Stimulated activated memory B cell treated with anti-CD40 and anti-IgM and Interleukin-4, amounts not matched to agents 10 μg/mL and 1 μg/mL and 100 μg/mL, for 72 hours (primary cell): Measurements from ENCODE around the gene NUF2.
"Not testable (repeated sequence)": the region's sequence is repeated elsewhere in the genome, so short reads cannot be mapped to it uniquely, and the experiment has no call there.

ENCODE experiments used
- ATAC-seq: fragments of 150-1000 bp; cut with Tn5 transposase; 2 replicates; pipeline ENCODE4 v1.10.0; 2021
- H3K27ac Mint-ChIP-seq: one replicate; pipeline ENCODE4 v1.8.0; 2022; ENCODE audit warnings: mild to moderate bottlenecking, mixed read lengths
- H3K27me3 Mint-ChIP-seq: one replicate; pipeline ENCODE4 v1.8.0; 2022; ENCODE audit warnings: mixed read lengths
- H3K36me3 Mint-ChIP-seq: one replicate; pipeline ENCODE4 v1.8.0; 2022; ENCODE audit warnings: mixed read lengths
- H3K4me1 Mint-ChIP-seq: one replicate; pipeline ENCODE4 v1.8.0; 2022; ENCODE audit warnings: mixed read lengths
- H3K4me3 Mint-ChIP-seq: one replicate; pipeline ENCODE4 v1.8.0; 2022; ENCODE audit warnings: mild to moderate bottlenecking, moderate library complexity, mixed read lengths
- H3K9me3 Mint-ChIP-seq: one replicate; pipeline ENCODE4 v1.8.0; 2022; ENCODE audit warnings: mixed read lengths

The NUF2 gene

DNA sequence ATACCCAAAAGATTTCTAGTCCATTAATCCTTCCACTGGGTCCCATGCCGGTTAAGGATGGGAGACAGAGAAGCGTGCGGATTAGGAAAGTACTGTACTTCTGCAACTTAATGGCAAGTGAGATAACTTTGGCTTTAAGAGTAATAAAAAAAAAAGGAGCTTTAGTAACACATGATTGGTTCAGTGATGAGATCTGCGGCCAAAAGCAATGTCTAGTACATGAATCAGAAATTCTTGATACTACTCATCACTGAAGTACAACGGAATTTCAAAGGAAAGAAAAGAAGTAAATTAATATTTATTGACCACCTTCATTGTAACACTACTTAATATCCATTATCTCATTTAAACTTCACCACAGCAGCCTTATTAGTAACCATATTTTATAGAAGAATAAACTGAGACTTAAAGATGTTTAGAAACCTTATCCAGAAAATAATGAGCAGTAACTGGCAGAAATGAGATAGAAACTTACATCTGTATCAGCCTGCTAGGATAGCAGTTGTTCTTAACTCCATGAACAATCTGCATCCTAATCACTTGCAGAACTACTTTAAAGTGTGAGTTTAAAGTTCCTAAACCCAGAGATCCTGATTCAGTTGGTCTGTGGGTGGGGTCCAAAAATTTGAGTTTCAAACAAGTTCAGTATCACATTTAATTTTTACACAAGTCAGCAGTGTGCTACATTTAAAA is 14.1 kb upstream of the NUF2 start:
- ATAC-seq, result no peak
- H3K27me3 Mint-ChIP-seq, result no peaks in the 10 kb centered on the region
- peaks cover 64% of the 10 kb centered on the region for H3K36me3 Mint-ChIP-seq

GRCh38 chr1:163308811-163309210 is 12.9 kb upstream of the NUF2 start:
- H3K4me3 Mint-ChIP-seq, result no peak overlapping the region
- peaks cover 55% of the 10 kb centered on the region for H3K36me3 Mint-ChIP-seq
- ATAC-seq, result no peak
- H3K27ac Mint-ChIP-seq, result no peak overlapping the region
- H3K4me1 Mint-ChIP-seq, result no peaks in the 10 kb centered on the region
- no peaks in the 10 kb centered on the region for H3K27me3 Mint-ChIP-seq
- no peaks in the 10 kb centered on the region for H3K9me3 Mint-ChIP-seq

More for the DNA sequence above, 14.1 kb upstream of the NUF2 start:
- no peaks in the 10 kb centered on the region for H3K4me1 Mint-ChIP-seq
- H3K4me3 Mint-ChIP-seq, result no peak overlapping the region
- no peaks in the 10 kb centered on the region for H3K9me3 Mint-ChIP-seq
- H3K27ac Mint-ChIP-seq, result no peak overlapping the region

- no peak for ATAC-seq
- no peaks in the 10 kb centered on the region for H3K9me3 Mint-ChIP-seq
- H3K4me1 Mint-ChIP-seq, result peaks cover 3% of the 10 kb centered on the region
- H3K36me3 Mint-ChIP-seq, result peaks cover 12% of the 10 kb centered on the region
- no peak overlapping the region for H3K27ac Mint-ChIP-seq
- no peak overlapping the region for H3K4me3 Mint-ChIP-seq
- no peaks in the 10 kb centered on the region for H3K27me3 Mint-ChIP-seq
Observed at GRCh38 chr1:163315773-163316374, 5.9 kb upstream of the NUF2 start.

DNA sequence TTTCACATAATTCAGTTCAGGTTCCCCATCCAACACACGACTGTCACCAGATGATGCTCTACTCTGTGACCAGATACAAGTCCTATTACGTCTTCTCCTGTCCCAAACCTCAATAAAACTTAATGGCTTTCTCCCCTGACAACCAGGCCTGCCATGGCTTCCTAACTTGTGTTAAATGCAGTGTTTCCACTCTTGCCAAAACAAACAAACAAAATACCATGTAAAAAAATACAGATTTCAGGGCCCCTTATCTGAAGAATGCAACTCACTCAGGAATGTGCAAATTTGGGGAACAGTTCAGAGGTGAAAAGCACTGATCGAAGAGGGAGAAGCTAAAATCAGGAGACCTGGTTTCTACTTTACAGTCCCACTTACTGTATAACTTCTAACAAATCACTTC is 863 bp upstream of the NUF2 start:
- H3K4me3 Mint-ChIP-seq, result peak overlapping the region; percentile 86
- H3K9me3 Mint-ChIP-seq, result no peaks in the 10 kb centered on the region
- H3K4me1 Mint-ChIP-seq, result peaks cover 14% of the 10 kb centered on the region
- no peaks in the 10 kb centered on the region for H3K27me3 Mint-ChIP-seq
- no peaks in the 10 kb centered on the region for H3K36me3 Mint-ChIP-seq
- ATAC-seq, result no peak
- H3K27ac Mint-ChIP-seq, result peak overlapping the region; percentile 89

DNA sequence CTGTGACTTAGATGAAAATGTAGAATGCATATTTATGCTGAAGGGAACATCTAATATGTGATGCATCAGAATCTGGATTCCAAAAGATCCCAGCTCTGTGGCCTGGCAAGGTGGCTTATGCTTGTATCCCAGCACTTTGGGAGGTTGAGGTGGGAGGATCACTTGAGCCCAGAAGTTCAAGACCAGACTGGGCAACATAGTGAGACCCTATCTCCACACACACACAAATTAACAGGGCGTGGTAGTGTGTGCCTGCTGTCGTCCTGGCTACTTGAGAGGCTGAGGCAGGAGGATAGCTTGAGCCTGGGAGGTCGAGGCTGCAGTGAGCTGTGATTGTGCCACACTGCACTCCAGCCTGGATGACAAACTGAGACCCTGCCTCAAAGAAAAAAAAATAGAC is 1.6 kb downstream of the NUF2 start:
- not testable (repeated sequence) for H3K27me3 Mint-ChIP-seq, H3K9me3 Mint-ChIP-seq, H3K4me3 Mint-ChIP-seq, ATAC-seq, H3K27ac Mint-ChIP-seq, H3K36me3 Mint-ChIP-seq
- H3K4me1 Mint-ChIP-seq, result peaks cover 14% of the 10 kb centered on the region

- Mint-ChIP-seq H3K4me1 (no peaks in the 10 kb centered on the region), H3K27me3 (no peaks in the 10 kb centered on the region), H3K4me3 (no peak overlapping the region), H3K27ac (no peak overlapping the region), H3K36me3 (peaks cover 27% of the 10 kb centered on the region), H3K9me3 (peaks cover 9% of the 10 kb centered on the region)
- ATAC-seq, result no peak
Observed at GRCh38 chr1:163331116-163331515, 9.4 kb downstream of the NUF2 start.

DNA sequence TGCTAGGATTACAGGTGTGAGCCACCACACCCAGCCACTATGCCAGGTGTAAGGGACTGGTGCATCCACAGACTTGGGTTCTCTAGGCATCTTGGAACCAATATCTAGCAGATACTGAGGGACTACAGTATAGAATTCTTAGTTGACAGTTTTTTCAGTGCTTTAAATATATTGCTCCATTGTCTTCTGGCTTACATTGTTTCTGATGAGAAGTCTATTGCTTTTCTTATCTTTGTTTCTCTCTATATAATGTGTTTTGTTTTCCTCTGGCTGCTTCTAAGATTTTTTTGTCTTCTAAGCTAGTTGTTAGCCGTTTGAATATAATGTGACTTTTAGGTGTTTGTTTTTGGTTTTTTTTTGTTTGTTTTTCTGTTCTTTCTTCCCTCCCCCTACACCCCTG is 13.5 kb downstream of the NUF2 start:
- Mint-ChIP-seq H3K36me3 (peaks cover 35% of the 10 kb centered on the region), H3K9me3 (peaks cover 10% of the 10 kb centered on the region), H3K27ac (no peak overlapping the region), H3K4me3 (no peak overlapping the region), H3K27me3 (no peaks in the 10 kb centered on the region), H3K4me1 (no peaks in the 10 kb centered on the region)
- ATAC-seq, result no peak

DNA sequence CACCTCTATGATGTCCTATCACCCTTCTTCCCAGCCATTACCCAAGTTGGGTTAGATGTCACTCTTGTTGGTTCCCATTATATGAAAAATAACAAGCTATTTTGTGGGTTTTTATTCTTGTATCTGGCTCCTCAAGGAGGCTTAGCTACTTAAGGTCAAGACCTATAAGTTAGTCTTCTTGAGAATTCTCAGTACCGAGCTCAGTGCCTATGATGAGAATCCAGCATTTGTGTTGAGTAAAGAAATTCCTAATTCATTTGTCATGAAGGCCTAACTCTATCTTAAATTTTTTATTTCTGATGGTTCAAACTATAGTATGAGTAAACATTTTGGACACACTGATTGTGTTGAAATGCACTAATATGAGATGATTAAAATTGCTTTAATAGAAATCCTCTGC is 15.9 kb downstream of the NUF2 start:
- no peak overlapping the region for H3K27ac Mint-ChIP-seq
- peaks cover 8% of the 10 kb centered on the region for H3K9me3 Mint-ChIP-seq
- H3K36me3 Mint-ChIP-seq, result peaks cover 25% of the 10 kb centered on the region
- H3K4me3 Mint-ChIP-seq, result no peak overlapping the region
- no peak for ATAC-seq
- H3K4me1 Mint-ChIP-seq, result no peaks in the 10 kb centered on the region
- no peaks in the 10 kb centered on the region for H3K27me3 Mint-ChIP-seq

- H3K36me3 Mint-ChIP-seq, result peaks cover 14% of the 10 kb centered on the region
- no peak for ATAC-seq
- no peaks in the 10 kb centered on the region for H3K9me3 Mint-ChIP-seq
- no peaks in the 10 kb centered on the region for H3K27me3 Mint-ChIP-seq
- no peak overlapping the region for H3K4me3 Mint-ChIP-seq
- H3K4me1 Mint-ChIP-seq, result no peaks in the 10 kb centered on the region
- no peak overlapping the region for H3K27ac Mint-ChIP-seq
Observed at GRCh38 chr1:163346326-163346870, 24.6 kb downstream of the NUF2 start.

DNA sequence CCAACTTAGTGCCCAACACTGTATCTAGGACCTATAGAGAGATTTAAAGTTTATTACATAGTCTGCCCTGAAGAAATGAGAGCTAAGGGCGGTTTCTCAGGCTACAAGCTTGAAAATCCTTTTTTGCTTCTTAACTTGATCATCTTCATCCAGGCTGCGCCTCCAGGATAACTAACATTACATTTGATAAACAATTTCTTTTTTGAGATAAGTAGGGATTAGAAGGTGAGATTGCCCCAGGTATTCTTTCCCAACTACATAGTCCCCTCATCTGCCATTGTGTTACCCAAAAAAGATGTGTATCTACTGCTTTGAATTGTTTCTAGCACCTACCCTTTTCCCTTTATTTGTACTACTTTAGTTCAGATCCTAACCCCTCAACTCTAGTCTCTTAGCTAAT is 25.4 kb downstream of the NUF2 start:
- Mint-ChIP-seq H3K36me3 (peaks cover 18% of the 10 kb centered on the region), H3K27ac (no peak overlapping the region), H3K27me3 (no peaks in the 10 kb centered on the region), H3K4me3 (no peak overlapping the region), H3K9me3 (no peaks in the 10 kb centered on the region), H3K4me1 (no peaks in the 10 kb centered on the region)
- ATAC-seq, result no peak

GRCh38 chr1:163351912-163352311 is 30.2 kb downstream of the NUF2 start:
- H3K27ac Mint-ChIP-seq, result no peak overlapping the region
- peaks cover 13% of the 10 kb centered on the region for H3K36me3 Mint-ChIP-seq
- H3K9me3 Mint-ChIP-seq, result no peaks in the 10 kb centered on the region
- H3K27me3 Mint-ChIP-seq, result no peaks in the 10 kb centered on the region
- no peak for ATAC-seq
- no peaks in the 10 kb centered on the region for H3K4me1 Mint-ChIP-seq
- H3K4me3 Mint-ChIP-seq, result no peak overlapping the region

GRCh38 chr1:163357378-163357777 is 35.6 kb downstream of the NUF2 start:
- no peak overlapping the region for H3K27ac Mint-ChIP-seq
- no peak overlapping the region for H3K4me3 Mint-ChIP-seq
- H3K9me3 Mint-ChIP-seq, result no peaks in the 10 kb centered on the region
- no peaks in the 10 kb centered on the region for H3K36me3 Mint-ChIP-seq
- ATAC-seq, result no peak
- H3K4me1 Mint-ChIP-seq, result peaks cover 8% of the 10 kb centered on the region
- no peaks in the 10 kb centered on the region for H3K27me3 Mint-ChIP-seq

- not testable (repeated sequence) for H3K27me3 Mint-ChIP-seq, H3K9me3 Mint-ChIP-seq, H3K27ac Mint-ChIP-seq, H3K36me3 Mint-ChIP-seq, ATAC-seq, H3K4me3 Mint-ChIP-seq, H3K4me1 Mint-ChIP-seq
Observed at GRCh38 chr1:163358172-163358571, 36.4 kb downstream of the NUF2 start.

DNA sequence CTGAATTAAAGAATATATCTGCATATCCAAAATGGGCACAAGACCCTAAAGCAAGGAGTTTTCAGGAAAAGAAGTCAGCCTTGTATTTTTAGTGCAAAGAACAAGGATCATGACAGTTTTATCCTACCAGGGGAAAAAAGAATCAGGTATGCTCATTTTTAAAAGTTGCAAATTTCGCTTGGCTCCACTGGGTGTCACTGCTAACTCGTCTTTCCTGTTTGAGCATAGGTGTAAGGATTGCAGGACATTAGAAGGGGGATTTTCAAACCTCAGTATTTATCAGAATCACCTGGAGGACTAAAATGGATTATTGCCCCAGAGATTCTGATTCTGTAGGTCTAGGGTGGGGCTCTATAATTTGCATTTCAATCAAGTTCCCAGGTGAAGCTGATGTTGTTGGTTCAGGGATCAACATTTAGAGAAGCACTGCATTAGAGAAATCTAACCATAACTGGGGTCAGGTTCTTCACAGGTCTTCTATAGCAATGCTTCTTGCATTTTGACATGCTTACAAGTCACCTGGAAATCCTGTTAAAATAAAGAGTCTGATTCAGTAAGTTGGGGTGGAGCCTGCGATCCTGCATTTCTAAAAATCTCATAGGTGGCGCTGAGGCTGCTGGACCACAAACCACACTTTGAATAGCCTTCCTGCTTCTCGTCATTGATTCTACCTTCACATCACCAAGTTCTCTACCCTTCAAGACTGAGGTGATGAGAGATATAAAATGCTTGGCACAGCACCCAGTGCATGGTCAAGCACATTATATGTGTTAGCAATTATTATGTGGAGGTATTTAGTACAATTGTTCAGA is 39.6 kb downstream of the NUF2 start:
- Mint-ChIP-seq H3K4me1 (peaks cover 8% of the 10 kb centered on the region), H3K9me3 (no peaks in the 10 kb centered on the region), H3K4me3 (no peak overlapping the region), H3K27ac (no peak overlapping the region), H3K27me3 (no peaks in the 10 kb centered on the region), H3K36me3 (no peaks in the 10 kb centered on the region)
- ATAC-seq, result no peak

- no peaks in the 10 kb centered on the region for H3K36me3 Mint-ChIP-seq
Observed at GRCh38 chr1:163365186-163365585, 43.4 kb downstream of the NUF2 start.

More at GRCh38 chr1:163365186-163365585, 43.4 kb downstream of the NUF2 start:
- no peak overlapping the region for H3K27ac Mint-ChIP-seq
- H3K9me3 Mint-ChIP-seq, result no peaks in the 10 kb centered on the region
- H3K4me1 Mint-ChIP-seq, result peaks cover 8% of the 10 kb centered on the region
- no peaks in the 10 kb centered on the region for H3K27me3 Mint-ChIP-seq
- ATAC-seq, result no peak
- no peak overlapping the region for H3K4me3 Mint-ChIP-seq
